Globus pallidus (tissue), 1 donor: Measurements from ENCODE around the gene HNRNPAB.
"Not testable (repeated sequence)": the region's sequence is repeated elsewhere in the genome, so short reads cannot be mapped to it uniquely, and the experiment has no call there.

Source experiments
- DNase-seq: peaks from one replicate; pipeline ENCODE4 v3.0.0-alpha.2; 2015; ENCODE audit warnings: low spot score

The HNRNPAB gene

GRCh38 chr5:178212241-178213002, 8.1 kb downstream of the HNRNPAB start:
- no peak for DNase-seq

DNA sequence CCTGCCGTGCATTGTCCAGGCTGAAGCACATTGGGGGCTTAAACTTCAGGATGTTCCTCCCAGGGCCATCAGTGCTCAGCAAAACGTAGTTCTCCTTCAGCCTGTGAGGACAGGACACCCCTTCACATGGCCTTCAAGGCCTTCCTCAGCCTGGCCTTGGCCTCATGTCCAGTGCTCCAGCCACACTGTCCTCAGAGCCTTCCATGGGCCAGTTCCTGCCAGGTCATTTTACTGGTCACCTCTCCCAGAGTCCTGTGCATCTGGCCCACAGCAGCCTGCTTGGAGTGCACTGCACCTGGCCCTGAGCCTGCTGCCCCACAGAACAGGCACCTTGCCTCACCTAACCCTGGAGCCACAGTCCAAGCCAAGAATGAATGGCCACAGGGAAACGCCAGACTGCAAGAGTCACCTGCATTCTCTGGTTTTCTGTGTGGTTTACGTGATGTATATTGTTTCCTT, 8.7 kb downstream of the HNRNPAB start:
- no peak for DNase-seq

DNA sequence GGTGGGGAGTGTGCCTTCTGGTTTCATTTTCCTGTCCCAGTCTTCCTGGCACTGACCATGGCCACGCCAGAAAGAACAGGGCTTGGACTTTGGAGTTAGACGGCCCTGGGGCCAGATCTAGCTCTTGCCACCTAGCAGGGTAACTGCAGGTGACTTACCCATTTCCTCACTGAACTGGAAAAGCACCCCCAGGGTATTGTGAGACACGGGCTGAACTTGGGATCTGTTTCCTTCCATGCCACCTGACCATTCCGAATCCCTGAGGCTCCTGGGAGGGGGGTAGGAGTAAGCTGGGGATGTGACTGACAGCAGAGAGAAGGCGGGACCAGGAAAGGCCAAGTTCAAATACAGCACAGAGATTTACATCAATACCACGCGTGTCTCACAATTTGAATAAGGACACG, 9.4 kb downstream of the HNRNPAB start:
- DNase-seq: no peak

DNA sequence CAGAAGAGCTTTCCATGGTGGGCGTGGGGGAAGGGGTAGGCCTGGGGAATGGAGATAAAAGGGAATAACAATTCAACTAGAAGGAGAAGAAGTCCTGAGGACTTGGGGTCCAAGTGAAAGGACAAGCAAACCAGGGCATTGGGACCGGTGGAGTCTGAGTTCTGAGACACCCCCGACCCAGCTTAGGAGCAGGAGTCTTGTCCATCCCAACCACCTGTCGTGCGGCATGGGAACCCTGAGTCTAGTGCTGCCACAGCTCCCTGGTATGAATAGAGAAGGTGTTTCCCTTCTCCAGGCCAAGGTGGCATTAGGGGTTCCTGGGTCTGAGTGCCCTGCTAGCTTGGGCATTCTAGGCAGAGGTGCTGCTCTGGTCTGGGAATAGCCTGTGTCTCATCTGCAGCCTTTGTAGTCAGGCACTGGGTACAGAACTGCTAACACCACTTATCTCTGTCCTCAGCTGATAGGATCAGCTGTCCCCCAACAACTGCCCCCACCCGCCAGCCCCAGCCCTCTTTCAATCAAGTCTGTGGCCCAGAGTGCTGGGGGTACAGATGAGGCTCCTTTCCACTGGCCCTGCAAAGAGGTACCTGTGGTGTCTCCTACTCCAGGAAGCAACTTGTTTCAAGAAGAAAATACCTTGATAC, 9.9 kb downstream of the HNRNPAB start:
- no peak for DNase-seq

DNA sequence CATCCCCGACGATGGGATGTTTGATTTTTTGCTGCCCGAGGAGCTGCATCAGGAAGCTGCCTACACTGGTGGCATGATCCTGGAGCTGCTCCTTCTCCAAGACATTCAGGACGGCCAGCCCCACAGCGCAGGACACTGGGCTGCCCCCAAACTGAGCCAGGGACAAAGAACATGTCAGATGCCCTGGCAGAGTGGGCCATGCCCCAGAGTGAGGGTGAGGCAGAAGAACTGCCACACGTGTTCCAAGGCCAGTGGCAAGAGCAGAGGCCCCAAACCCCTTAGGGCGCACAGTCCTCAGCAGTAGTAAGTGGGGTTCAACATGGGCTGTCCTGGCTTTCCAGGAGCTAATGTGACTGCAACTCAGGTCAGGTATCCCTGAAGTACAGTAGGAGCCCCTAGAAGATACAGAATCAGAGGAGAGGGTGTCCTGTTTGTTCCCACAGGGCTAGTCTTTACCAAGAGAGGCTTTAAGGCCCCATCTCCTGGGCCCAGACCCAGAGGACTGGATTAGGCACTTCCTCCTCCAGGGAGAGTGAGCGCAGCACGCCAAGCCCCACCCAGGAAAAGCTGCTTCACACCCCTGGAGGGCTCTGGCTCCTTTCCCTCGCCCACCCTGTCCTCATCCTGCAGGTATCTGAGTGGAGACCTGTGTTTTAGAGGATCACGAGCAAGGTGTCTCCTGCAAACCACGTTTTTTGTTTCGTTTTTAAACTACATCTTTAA, 11.1 kb downstream of the HNRNPAB start:
- no peak for DNase-seq

DNA sequence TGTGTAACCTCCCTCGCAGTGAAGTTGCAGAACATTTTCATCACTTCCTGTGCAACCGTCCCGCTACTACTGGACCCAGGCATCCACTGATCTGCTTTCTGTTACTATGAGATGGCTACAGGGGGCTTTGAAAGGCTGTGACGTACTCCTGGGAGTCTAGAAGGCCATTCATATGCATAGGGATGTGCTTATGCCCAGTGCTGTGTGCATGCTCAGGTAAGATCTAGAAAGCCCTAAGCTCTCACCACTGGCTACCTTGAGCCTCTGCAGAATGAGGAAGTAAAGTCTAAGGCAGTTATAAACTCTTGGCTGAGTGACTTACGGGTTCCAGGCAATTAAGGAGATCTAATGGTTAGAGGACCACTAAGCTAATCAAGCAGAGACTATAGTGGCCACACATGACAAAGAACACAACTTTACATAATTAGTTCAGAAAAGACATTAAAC, 11.8 kb downstream of the HNRNPAB start:
- no peak for DNase-seq

DNA sequence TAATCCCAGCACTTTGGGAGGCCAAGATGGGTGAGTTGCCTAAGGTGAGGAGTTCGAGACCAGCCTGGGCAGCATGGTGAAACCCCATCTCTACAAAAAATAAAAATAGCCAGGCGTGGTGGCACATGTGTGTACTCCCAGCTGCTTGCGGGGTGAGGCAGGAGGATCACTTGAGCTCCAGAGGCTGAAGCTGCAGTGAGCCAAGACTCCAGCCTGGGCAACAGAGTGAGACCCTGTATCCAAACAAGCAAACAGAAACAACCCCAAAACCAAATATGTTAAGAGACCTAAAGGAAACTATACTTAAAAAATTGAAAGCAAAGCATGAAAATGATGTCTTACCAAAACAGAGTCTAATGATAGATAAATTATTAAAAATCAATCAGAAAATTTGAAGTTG, 12.4 kb downstream of the HNRNPAB start:
- no peak for DNase-seq

DNA sequence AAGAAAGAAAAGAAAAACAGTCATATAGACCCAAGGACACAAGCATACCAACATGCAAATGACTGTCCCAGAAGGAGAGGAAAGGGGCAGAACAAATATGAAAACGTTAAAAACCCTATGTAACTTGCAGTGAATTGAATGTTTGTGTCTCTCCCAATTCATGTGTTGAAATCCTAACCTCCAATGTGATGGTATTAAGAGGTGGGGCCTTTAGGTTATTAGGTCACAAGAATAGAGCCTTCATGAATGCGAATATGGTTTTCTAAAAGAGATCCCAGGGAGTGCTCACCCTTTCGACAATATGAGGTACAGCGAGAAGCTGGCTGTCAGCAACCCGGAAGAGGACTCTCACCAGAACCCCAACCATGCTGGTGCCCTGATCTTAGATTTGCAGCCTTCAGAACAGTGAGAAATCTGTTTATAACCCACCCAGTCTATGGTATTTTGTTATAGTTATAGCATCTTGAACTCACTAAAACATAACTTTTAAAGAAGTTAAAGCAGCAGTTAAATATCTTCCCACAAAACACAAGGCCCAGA, 14.0 kb downstream of the HNRNPAB start:
- DNase-seq: no peak

- no peak for DNase-seq
Observed at GRCh38 chr5:178218827-178219226, 14.5 kb downstream of the HNRNPAB start.

DNA sequence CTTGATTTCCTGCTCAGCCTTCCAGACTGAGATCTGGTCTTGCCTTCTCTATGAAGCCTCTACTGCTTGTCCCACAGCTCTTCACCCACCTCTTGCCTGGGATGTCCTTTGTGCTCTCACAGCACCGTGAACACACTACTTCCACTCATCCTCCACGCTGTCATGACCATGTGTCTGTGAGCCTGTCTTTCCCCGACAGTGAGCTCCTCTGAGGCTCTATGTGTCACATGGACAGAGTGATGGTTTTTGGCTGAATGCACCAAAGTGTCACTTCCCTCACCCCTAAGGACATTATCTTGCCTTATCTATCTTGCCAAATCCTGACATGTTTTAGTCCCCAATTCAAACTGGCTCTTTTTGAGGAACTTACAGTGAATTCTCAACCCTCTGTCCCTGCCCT, 16.9 kb downstream of the HNRNPAB start:
- DNase-seq: no peak

- DNase-seq: no peak
Observed at GRCh38 chr5:178221853-178222252, 17.5 kb downstream of the HNRNPAB start.

DNA sequence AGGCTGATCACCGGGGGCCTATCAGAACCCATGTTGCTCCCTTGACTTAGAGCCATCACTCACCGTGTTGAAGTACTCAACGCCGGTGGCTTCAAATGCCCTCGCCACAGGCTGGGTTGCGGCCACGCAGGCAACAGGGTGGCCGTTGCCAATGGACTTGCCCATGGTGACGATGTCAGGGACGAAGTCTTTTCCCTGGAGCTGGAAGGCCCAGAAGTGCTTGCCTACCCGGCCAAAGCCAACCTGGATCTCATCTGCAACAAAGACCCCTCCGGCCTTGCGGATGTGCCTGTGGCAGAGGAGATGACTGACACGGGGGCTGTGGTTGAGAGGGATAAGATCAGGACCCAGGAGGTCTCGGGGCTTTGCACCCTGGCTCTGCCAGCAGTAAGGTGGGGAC, 18.0 kb downstream of the HNRNPAB start:
- no peak for DNase-seq

DNA sequence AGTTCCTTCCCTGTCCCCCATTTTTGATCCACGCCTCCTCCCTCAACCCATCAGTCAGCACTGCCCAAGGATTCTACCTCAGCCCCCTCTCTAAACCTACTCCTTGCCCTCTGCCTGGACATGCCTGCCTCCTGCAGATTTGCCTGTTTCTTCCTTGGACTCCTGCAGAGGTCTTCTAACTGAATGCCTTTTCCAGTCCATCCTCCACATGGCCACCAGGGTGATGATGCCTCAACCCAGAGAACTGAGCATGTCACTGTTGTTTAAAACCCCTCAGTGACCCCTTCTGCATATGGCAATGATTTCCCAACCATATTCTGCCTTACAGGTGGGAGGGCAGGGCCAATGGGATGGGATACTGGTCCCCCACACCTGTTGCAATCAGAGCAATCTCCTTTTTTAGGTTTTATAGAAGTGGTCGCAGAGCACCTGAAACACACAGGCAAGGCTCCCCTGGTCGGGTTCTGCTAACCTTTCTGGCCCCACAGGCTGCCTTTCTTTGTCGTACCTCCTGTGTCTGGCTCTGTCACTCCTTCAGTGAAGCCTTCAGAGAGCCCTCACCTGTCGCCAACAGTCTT, 19.0 kb downstream of the HNRNPAB start:
- DNase-seq: no peak

GRCh38 chr5:178223828-178224335, 19.5 kb downstream of the HNRNPAB start:
- no peak for DNase-seq

DNA sequence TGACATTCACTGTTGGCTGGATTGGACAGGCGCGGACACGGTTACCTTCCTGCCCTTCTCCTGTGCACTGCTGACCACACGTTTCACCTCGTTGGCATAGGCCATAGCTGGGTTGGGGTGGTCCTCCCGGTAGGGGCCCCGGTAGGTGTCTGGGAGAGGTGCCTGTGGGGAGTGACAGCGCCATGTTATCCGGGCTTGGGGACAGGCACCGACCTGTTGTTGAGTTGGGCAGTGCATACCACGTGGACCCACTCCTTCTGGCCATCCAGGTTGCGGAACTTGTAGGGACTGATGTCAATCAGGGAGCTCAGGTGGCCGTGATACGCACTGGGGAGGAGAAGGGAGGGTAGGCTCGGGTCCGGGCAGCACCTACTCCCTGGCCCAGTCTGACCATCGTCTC, 20.1 kb downstream of the HNRNPAB start:
- DNase-seq: no peak

- DNase-seq: no peak
Observed at GRCh38 chr5:178225174-178225573, 20.8 kb downstream of the HNRNPAB start.

- DNase-seq: no peak
Observed at GRCh38 chr5:178227138-178227659, 22.9 kb downstream of the HNRNPAB start.

- no peak for DNase-seq
Observed at GRCh38 chr5:178227929-178228328, 23.6 kb downstream of the HNRNPAB start.

GRCh38 chr5:178228609-178229008, 24.3 kb downstream of the HNRNPAB start:
- DNase-seq: no peak

- DNase-seq: not testable (repeated sequence)
Observed at GRCh38 chr5:178229111-178229510, 24.8 kb downstream of the HNRNPAB start.

DNA sequence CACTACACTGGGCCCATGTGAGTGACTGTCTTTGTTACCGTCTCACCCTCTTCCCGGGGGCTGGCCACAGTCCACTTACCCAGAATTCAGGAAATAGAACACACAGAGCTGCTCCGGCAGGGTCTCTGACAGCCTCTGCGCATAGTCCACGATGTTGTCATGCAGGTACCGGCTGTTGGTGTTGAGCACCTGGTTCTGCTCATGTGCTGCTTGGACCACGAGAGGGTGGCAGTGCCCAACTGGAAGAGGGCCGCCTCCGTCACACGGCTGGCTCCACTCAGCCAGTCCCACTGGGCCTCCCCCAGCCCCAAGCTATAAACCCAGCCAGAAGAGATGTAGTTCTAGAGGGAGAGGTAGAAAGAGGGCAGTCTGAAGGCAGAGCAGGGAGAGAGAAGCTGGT, 25.5 kb downstream of the HNRNPAB start:
- DNase-seq: no peak
